Limb (tissue), 2 donors: ENCODE measurements around the gene VPS52.

Source experiments
- DNase-seq, 2 donors: peaks; one replicate each; pipeline ENCODE4 v3.0.0-alpha.2; 2016; ENCODE audit errors: extremely low spot score in 2 of 2

The VPS52 gene

GRCh38 chr6:33271468-33272274 is at the start of gene VPS52, which contains the start of gene RPS18:
VPS52 (minus strand) TSS chr6:33271876; CDS start chr6:33271675, 201 bp downstream.
RPS18 (plus strand) TSS chr6:33272075; CDS start chr6:33272120, 45 bp downstream.
- DNase-seq, result peak; percentile 92 to 99

- DNase-seq, result no peak
Measured at GRCh38 chr6:33321227-33321626, 49.6 kb upstream of the VPS52 start.

- peak in 1 of 2 donors; percentile 23 for DNase-seq
Measured at GRCh38 chr6:33320315-33321181, 48.9 kb upstream of the VPS52 start.

GRCh38 chr6:33319939-33320314 is 48.3 kb upstream of the VPS52 start:
- no peak for DNase-seq

GRCh38 chr6:33318426-33319073 is 46.9 kb upstream of the VPS52 start:
- DNase-seq, result no peak

- DNase-seq, result peak; percentile 97 to 98
Measured at GRCh38 chr6:33317669-33318425, 46.2 kb upstream of the VPS52 start, which contains the start of gene ZBTB22. ZBTB22 (minus strand) TSS chr6:33317744; CDS start chr6:33316916, 828 bp downstream.

- no peak for DNase-seq
Measured at GRCh38 chr6:33317419-33317668, 45.7 kb upstream of the VPS52 start.

GRCh38 chr6:33316603-33317418 is 45.1 kb upstream of the VPS52 start:
- DNase-seq, result peak in 1 of 2 donors; percentile 40

- DNase-seq, result peak in 1 of 2 donors; percentile 25
Measured at GRCh38 chr6:33315793-33316602, 44.3 kb upstream of the VPS52 start.

GRCh38 chr6:33314943-33315792 is 43.5 kb upstream of the VPS52 start:
- DNase-seq, result peak in 1 of 2 donors; percentile 55

GRCh38 chr6:33314515-33314942 is 42.9 kb upstream of the VPS52 start:
- DNase-seq, result peak; percentile 52 to 67

- DNase-seq, result peak in 1 of 2 donors; percentile 73
Measured at GRCh38 chr6:33313709-33314514, 42.2 kb upstream of the VPS52 start, which contains the start of gene TAPBP. TAPBP (minus strand) TSS chr6:33314078; CDS start chr6:33314041, 37 bp downstream.

- DNase-seq, result peak in 1 of 2 donors; percentile 66
Measured at GRCh38 chr6:33313105-33313708, 41.5 kb upstream of the VPS52 start.

GRCh38 chr6:33312361-33313104 is 40.9 kb upstream of the VPS52 start:
- DNase-seq, result peak in 1 of 2 donors; percentile 70

- DNase-seq, result no peak
Measured at GRCh38 chr6:33306356-33306755, 34.7 kb upstream of the VPS52 start.

- DNase-seq, result peak in 1 of 2 donors; percentile 20
Measured at GRCh38 chr6:33305052-33305451, 33.4 kb upstream of the VPS52 start.
